ENCODE measurements around the gene CELSR1. TPM values are rescaled to one million over a fixed set of nuclear protein-coding genes. Genes with fewer than 3 reads are reported as not detected.

CELSR1 gene
- total RNA-seq, 2 experiments from 2014 or later: 1.0 to 1.1 TPM

DNA sequence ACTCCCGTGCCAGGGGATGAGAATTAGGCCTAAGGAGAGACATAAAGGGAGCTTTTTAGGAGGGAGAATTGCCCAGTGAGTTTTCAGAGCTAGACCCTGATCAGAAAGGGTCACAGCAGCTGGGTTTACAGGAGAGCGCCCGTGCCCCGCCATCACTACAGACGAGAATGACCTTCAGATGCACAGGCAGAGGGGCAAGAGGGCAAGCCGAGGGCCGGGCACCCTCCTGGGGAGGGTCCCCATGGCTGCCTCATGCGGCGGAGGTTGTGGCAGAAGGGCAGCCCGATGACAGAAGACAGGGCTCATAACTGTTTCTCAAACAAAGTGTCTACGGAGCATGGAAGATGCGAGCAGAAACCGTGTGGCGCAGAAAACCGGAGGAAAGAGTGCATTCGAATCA lies 129.7 kb downstream of the CELSR1 start:
- Histone ChIP-seq H3K4me3 (ENCODE audit: low read length) (no peak overlapping the region), H3K27me3 (ENCODE audit: control insufficient read depth in 1 of 2, insufficient read depth in 2 of 2, low read length in 2 of 2) (no peaks in the 10 kb centered on the region), H3K27ac (ENCODE audit: low read depth in 1 of 2, low read length in 2 of 2) (no peak overlapping the region), H3K36me3 (ENCODE audit: insufficient read depth, low read length) (no peaks in the 10 kb centered on the region), H3K9me3 (ENCODE audit: control insufficient read depth in 1 of 2, insufficient read depth in 1 of 2, low read length in 2 of 2) (no peaks in the 10 kb centered on the region), H3K4me1 (ENCODE audit: insufficient read depth, low read length) (no peaks in the 10 kb centered on the region)
- no peak for ATAC-seq (ENCODE audit: poor library complexity)
- no peaks in the 10 kb centered on the region for H3K27me3 Mint-ChIP-seq
- CTCF ChIA-PET: no interaction called here
- no peak for DNase-seq
- TF ChIP-seq, protein P1, sequence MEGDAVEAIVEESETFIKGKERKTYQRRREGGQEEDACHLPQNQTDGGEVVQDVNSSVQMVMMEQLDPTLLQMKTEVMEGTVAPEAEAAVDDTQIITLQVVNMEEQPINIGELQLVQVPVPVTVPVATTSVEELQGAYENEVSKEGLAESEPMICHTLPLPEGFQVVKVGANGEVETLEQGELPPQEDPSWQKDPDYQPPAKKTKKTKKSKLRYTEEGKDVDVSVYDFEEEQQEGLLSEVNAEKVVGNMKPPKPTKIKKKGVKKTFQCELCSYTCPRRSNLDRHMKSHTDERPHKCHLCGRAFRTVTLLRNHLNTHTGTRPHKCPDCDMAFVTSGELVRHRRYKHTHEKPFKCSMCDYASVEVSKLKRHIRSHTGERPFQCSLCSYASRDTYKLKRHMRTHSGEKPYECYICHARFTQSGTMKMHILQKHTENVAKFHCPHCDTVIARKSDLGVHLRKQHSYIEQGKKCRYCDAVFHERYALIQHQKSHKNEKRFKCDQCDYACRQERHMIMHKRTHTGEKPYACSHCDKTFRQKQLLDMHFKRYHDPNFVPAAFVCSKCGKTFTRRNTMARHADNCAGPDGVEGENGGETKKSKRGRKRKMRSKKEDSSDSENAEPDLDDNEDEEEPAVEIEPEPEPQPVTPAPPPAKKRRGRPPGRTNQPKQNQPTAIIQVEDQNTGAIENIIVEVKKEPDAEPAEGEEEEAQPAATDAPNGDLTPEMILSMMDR (IDR thresholded peaks at IDR 0.05): no peak
- H3K9me3 Mint-ChIP-seq: no peaks in the 10 kb centered on the region
- no peaks in the 10 kb centered on the region for H3K4me1 Mint-ChIP-seq (ENCODE audit: low read depth)
- H3K4me3 Mint-ChIP-seq: no peak overlapping the region
- H3K36me3 Mint-ChIP-seq (ENCODE audit: low read depth): no peaks in the 10 kb centered on the region
- POLR2A ChIA-PET: no interaction called here
- no peak overlapping the region for H3K27ac Mint-ChIP-seq
- intact Hi-C loops (cut with DNase I, micrococcal nuclease): no loop called here

DNA sequence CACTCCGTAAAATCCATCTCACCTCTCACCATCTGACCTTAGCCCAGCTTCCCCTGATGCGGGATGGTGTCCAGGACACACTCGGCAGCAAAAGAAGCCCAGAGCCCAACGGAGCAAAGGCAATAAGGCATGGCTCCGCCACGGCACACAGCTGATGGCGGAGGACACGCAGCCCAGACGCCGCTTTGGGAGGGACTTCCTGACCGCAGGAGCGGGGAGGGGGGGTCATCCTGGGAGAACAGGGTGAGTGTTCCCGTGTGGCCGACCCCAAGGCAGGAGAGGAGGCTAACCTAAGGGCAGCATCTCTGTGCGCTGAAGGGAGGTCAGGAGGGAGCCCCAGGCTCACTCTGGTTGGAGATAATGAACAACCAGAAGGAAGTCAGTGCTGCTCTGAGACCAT lies 130.6 kb downstream of the CELSR1 start:
- H3K9me3 Mint-ChIP-seq: no peaks in the 10 kb centered on the region

DNA sequence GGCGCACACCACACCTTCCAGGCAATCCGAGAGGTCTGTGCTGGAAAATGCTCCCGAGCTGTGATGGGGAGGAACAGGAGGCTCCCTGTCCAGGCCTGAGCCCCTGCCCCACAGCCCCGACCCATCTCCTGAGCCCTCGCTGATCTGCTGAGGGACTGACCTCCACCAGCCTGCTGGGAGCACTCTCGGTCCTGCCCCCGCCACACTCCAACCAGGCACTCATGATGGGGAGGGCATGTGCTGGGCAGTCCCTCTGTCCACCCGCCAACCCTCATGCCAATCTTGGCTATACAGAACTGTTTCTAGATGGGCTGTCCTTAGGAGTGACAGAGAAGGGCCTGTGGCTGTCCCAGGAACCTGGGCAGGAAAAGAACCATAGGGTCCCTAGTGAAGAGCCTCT lies 131.1 kb downstream of the CELSR1 start:
- no peaks in the 10 kb centered on the region for H3K9me3 Mint-ChIP-seq
- no peaks in the 10 kb centered on the region for H3K4me1 Mint-ChIP-seq (ENCODE audit: low read depth)
- Histone ChIP-seq H3K9me3 (ENCODE audit: control insufficient read depth in 1 of 2, insufficient read depth in 1 of 2, low read length in 2 of 2) (no peaks in the 10 kb centered on the region), H3K4me1 (ENCODE audit: insufficient read depth, low read length) (no peaks in the 10 kb centered on the region), H3K36me3 (ENCODE audit: insufficient read depth, low read length) (no peaks in the 10 kb centered on the region), H3K27ac (ENCODE audit: low read depth in 1 of 2, low read length in 2 of 2) (no peak overlapping the region), H3K4me3 (ENCODE audit: low read length) (no peak overlapping the region), H3K27me3 (ENCODE audit: control insufficient read depth in 1 of 2, insufficient read depth in 2 of 2, low read length in 2 of 2) (no peaks in the 10 kb centered on the region)
- intact Hi-C loops (cut with DNase I, micrococcal nuclease): no loop called here
- ATAC-seq (ENCODE audit: poor library complexity) (no peak), DNase-seq (no peak)
- no peaks in the 10 kb centered on the region for H3K36me3 Mint-ChIP-seq (ENCODE audit: low read depth)
- H3K4me3 Mint-ChIP-seq: no peak overlapping the region
- H3K27ac Mint-ChIP-seq: no peak overlapping the region
- no peaks in the 10 kb centered on the region for H3K27me3 Mint-ChIP-seq
- ChIA-PET POLR2A (no interaction called here), CTCF (no interaction called here)
- TF ChIP-seq, protein P1 (IDR thresholded peaks at IDR 0.05): no peak

More for the DNA sequence above, 130.6 kb downstream of the CELSR1 start:
- Mint-ChIP-seq H3K4me3 (no peak overlapping the region), H3K27ac (no peak overlapping the region), H3K27me3 (no peaks in the 10 kb centered on the region), H3K4me1 (ENCODE audit: low read depth) (no peaks in the 10 kb centered on the region), H3K36me3 (ENCODE audit: low read depth) (no peaks in the 10 kb centered on the region)
- no peaks in the 10 kb centered on the region for H3K27me3 ChIP-seq (ENCODE audit: control insufficient read depth in 1 of 2, insufficient read depth in 2 of 2, low read length in 2 of 2)
- H3K9me3 ChIP-seq (ENCODE audit: control insufficient read depth in 1 of 2, insufficient read depth in 1 of 2, low read length in 2 of 2): no peaks in the 10 kb centered on the region
- TF ChIP-seq, protein P1 (IDR thresholded peaks at IDR 0.05): no peak
- no peak overlapping the region for H3K4me3 ChIP-seq (ENCODE audit: low read length)
- ChIA-PET POLR2A (no interaction called here), CTCF (no interaction called here)
- ATAC-seq (ENCODE audit: poor library complexity): no peak
- H3K4me1 ChIP-seq (ENCODE audit: insufficient read depth, low read length): no peaks in the 10 kb centered on the region
- no peaks in the 10 kb centered on the region for H3K36me3 ChIP-seq (ENCODE audit: insufficient read depth, low read length)
- intact Hi-C loops (cut with DNase I, micrococcal nuclease): no loop called here
- no peak overlapping the region for H3K27ac ChIP-seq (ENCODE audit: low read depth in 1 of 2, low read length in 2 of 2)
- DNase-seq: no peak

Measured in CD4-positive, alpha-beta T cell (primary cell).